Limb (tissue), 2 donors: ENCODE measurements around the gene PKD2.
"Not testable (repeated sequence)": the region's sequence is repeated elsewhere in the genome, so short reads cannot be mapped to it uniquely, and the experiment has no call there.

Experiments used
- DNase-seq, 2 donors: peaks; one replicate each; pipeline ENCODE4 v3.0.0-alpha.2; 2016; ENCODE audit errors: extremely low spot score in 2 of 2

Gene PKD2

GRCh38 chr4:88063634-88064296 lies 56.3 kb downstream of the PKD2 start:
- DNase-seq, result no peak

- no peak for DNase-seq
Measured at GRCh38 chr4:88064410-88064809, 57.0 kb downstream of the PKD2 start.

GRCh38 chr4:88070031-88070430 lies 62.6 kb downstream of the PKD2 start:
- DNase-seq, result no peak

- DNase-seq, result no peak
Measured at GRCh38 chr4:88075336-88075735, 67.9 kb downstream of the PKD2 start.

DNA sequence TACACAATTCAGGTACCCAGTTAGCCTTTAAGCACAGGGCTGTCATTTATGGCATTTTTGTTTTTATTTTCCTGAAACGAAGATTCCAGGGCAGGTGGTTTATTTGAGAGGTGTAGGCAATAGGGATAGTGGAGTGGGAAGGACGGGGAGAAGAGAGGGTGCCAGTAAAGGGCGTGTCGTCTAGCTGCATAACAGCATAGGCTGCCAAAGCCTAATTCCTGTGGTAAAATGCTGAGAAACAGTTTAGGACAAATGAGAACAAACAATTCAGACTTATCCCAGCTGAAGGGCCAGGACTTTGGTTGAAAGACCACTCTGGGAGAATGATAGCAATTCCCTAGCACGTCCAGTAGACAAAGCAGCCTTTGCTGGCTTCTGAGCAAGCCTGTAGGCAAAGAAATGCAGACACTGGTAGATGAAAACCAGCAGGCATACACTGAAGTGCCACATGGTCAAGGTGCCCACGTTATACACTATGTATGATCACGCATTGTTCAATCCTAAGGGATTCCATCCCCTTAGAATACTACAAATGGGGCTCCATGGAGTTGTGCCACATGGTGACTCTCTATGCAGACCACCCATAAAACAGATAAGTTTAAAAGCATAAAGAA lies 70.6 kb downstream of the PKD2 start:
- DNase-seq, result no peak

DNA sequence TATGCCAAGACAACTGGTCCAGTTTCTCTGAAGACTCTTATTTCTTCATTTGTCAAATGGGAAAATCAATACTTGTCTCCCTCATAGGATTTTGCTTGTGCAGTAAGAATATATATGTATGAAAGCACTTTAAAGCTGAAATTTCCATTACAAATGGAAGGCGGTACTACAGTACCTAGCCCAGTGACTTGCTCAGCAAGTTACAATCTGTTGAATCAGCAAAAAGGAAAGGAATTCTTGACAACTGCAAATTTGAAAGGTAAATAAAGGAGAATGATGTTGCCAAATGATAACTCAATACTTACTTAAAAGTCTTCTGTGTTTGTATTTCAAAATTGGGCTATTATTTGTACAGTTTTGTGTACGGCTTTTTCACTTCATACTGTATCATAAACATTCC lies 71.1 kb downstream of the PKD2 start:
- no peak for DNase-seq

DNA sequence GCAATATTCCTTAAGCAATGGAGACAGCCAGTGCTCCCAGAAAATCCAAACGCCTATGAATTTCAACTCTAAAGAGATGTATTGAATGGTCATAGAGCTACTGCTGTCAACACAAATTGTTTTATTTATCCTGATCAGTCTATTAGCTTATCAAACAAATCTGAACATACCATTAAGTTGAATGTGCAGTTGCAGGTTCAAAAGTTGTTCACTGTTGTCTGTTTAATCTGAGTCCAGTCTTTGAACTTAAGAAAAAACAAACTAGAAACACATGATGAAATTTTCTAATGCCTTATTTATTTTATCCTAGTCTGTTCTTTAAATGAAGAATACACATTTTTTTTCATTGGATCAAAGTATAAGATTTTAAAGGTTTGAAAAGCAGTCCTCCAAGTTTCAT lies 73.2 kb downstream of the PKD2 start:
- DNase-seq, result no peak

DNA sequence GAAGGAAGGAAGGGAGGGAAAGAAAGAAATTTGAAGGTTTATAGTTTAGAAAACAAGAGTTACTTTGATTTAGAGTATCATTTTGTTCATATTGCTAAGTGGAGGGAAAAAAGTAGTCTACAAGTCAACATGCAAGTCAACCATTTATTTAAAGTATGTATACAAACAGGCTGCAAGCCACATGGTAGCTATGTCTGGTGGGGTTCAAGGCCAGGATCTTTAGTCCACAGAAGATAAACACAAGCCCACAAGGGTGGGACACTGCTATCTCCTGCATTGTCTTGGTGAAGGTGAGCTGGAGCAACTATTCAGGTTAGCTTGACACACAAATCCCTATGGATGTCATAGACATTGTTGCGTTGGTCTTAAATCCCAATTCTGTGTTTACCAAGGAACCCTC lies 79.6 kb downstream of the PKD2 start:
- no peak for DNase-seq

DNA sequence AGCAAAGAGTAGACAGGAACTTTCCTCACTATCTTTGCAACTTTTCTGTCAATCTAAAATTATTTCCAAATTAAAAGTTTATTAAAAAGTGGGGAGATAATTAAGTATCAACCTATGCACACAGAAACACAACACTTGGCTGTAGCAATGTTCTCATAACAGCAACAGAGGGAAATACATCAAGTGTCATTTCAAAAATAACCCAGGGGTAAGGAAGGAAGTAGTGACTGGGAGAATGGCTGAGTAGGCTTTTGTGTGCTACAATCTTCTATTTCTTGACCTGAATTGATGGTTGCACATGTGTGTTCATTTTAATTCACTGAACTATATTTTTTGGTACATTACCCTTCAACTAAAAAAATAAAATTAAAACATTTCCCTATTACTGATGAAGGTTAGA lies 83.5 kb downstream of the PKD2 start:
- DNase-seq, result no peak

DNA sequence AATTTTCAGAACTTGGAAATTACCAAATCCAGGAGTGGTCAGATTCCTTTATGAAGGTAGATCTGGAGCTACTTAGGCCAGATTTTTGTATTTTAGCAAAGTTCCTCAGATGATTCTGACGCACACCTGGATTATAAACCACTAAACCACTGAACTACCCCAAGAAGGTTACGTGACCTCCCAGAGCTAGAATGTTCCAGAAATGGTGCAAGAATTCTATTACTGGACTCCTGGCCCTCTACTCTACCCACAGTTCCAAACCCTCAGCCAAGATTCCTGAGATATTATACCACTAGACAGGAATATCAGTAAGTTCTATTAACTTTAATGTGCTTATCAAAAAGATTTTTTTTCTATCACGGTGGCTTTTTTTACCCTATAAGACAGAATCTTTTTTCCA lies 83.9 kb downstream of the PKD2 start:
- DNase-seq, result no peak

GRCh38 chr4:88093874-88094273 lies 86.4 kb downstream of the PKD2 start:
- no peak for DNase-seq

DNA sequence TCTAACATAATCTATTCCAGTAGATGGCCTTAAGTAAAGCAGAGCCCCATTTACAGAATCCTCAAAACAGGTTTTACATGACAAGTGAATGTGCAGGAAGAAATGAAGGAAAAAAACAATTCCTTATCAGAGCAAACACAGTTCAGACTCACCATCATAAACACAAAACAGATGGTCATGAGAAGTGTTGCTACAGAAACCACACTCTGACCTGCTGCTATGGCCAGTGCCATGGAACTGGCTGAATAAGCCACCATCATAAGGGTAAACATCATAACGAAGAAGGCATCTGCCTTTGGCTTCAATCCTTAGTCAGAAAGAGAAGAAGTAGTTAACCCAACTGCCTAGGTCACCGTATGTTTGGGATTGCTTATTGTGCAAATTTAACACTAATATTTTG lies 89.9 kb downstream of the PKD2 start:
- DNase-seq, result no peak

GRCh38 chr4:88097781-88098180 lies 90.3 kb downstream of the PKD2 start:
- no peak for DNase-seq

- DNase-seq, result no peak
Measured at GRCh38 chr4:88098993-88099752, 91.7 kb downstream of the PKD2 start.

- no peak for DNase-seq
Measured at GRCh38 chr4:88101165-88101564, 93.7 kb downstream of the PKD2 start.

GRCh38 chr4:88102026-88102425 lies 94.6 kb downstream of the PKD2 start:
- no peak for DNase-seq

DNA sequence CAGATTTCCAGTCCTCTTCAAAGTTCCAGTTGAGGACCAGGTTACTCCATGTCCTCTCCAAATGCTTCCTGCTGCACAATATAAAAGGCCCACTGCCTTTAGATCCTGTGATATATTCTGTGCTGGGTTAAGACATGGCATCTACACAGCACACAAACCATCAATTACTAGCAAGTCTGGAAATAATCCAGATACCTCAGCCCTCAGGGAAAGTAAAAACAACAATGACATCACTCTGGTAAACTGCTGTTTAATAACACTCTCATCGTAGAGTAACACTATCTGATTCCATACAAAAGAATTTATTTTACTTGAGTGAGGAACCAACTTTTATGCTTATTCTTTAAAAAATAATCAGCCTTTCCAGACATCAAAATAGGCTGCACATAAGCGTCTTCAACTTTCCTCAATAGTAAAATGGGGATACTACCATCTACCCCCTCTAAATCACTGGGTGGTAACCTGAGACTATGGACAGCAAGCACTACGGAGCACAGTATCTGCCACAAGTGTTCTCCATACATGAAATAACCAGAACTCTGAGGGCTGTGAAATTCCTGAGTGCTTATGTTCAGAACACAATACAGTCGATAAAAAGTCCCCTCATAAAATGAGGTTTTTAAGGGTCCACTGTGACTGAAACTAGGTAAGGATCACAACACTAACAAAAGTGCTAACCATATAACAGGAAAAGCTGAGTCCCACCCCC lies 97.6 kb downstream of the PKD2 start:
- DNase-seq, result no peak

- DNase-seq, result no peak
Measured at GRCh38 chr4:88106205-88106604, 98.8 kb downstream of the PKD2 start.

DNA sequence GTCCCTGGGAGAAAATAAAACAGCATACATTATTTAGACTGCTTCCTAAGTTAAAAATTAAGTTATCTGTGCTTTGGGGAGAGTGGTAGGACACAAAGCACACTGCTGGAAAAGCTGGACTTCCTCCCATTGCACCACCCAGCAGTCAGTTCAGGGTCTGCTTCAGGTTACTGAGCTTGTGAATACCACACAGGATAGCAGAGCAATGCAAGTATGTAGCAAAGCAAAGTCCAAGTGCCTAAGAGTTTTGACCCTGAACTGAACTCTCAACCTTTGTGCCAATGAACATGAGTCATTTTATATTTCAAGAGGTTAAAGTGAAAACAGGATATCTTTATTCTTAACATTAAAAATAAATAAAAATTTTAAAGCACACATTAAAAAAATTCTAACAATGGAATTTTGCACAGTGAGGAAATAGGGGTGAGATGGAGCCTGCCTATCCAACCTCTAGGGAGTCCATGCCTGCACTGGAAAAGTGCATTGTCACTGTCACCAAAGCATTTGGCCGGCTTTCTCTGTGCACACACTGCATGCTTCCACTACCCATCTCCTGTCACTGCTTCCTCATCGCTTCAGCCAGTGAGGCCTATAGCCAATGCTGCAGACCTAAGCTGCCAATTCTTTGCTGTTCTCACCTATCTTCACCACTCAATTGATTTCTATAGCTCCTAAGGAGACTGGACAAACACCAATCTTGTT lies 100.1 kb downstream of the PKD2 start:
- DNase-seq, result no peak

DNA sequence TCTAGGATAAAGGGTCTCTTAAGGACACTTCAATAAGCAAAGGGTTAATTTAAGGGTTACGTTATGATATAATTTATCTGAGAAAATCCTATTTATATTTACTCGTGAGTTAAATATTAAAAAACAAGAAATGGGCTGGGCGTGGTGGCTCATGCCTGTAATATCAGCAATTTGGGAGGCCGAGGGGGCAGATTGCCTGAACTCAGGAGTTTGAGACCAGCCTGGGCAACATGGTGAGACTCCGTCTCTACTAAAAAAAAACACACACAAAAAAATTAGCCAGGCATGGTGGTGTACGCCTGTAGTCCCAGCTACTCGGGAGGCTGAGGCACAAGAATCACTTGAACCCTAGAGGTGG lies 100.7 kb downstream of the PKD2 start:
- not testable (repeated sequence) for DNase-seq

DNA sequence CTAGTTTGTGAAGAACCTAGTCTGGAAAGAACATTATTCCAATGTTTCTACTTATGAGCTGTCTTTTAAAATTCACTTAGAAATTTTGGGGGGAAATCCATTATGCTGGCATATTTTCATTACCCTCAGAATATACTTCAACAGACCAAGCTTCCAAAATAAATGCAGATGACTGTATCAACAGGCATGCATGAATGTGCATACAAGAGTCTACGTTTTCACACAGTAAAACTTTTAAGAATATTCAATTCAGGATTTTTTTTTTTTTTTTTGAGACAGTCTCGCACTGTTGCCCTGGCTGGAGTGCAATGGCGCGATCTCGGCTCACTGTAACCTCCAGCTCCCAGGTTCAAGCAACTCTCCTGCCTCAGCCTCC lies 101.3 kb downstream of the PKD2 start:
- no peak for DNase-seq
